NB4 (cell line): ENCODE measurements around the gene MRTFA.

Source experiments
- MYC ChIP-seq: IDR thresholded peaks from 2 replicates; pipeline ENCODE4 v1.6.1; 2011; ENCODE audit warnings: low read depth, low read length
- POLR2A ChIP-seq: IDR thresholded peaks from 2 replicates; pipeline ENCODE4 v1.6.1; 2011; ENCODE audit warnings: mild to moderate bottlenecking; ENCODE audit not compliant: insufficient read length; ENCODE audit errors: extremely low read depth
- TF ChIP-seq, protein P1 (sequence below): IDR thresholded peaks from one replicate; pipeline ENCODE4 v1.5.1; 2012; ENCODE audit warnings: low read depth, low read length

DNA sequence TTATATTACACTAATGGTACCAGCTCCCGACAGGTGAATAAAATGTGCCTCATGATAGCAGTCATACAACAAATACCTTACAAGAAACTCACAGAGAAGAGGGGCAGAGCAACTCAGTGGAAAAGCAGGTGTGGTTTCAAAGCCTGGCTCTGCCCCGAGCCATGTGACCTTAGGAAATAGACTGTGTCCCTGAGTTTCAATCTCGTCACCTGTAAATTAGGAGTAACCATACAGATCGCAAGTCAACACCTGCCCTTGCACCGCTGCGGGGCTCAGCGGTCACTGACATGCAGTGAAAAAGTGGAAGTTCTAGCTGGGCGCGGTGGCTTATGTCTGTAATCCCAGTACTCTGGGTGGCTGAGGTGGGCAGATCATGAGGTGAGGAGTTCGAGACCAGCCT is 11.9 kb upstream of the MRTFA start:
- no peak for TF ChIP-seq POLR2A
- TF ChIP-seq, protein P1, sequence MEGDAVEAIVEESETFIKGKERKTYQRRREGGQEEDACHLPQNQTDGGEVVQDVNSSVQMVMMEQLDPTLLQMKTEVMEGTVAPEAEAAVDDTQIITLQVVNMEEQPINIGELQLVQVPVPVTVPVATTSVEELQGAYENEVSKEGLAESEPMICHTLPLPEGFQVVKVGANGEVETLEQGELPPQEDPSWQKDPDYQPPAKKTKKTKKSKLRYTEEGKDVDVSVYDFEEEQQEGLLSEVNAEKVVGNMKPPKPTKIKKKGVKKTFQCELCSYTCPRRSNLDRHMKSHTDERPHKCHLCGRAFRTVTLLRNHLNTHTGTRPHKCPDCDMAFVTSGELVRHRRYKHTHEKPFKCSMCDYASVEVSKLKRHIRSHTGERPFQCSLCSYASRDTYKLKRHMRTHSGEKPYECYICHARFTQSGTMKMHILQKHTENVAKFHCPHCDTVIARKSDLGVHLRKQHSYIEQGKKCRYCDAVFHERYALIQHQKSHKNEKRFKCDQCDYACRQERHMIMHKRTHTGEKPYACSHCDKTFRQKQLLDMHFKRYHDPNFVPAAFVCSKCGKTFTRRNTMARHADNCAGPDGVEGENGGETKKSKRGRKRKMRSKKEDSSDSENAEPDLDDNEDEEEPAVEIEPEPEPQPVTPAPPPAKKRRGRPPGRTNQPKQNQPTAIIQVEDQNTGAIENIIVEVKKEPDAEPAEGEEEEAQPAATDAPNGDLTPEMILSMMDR = no peak
- no peak for TF ChIP-seq MYC
